IMR-90 (cell line): Measurements from ENCODE around the gene ALKBH2. TPM values are rescaled to one million over a fixed set of nuclear protein-coding genes. Genes with fewer than 3 reads are reported as not detected.
"Not testable (repeated sequence)": the region's sequence is repeated elsewhere in the genome, so short reads cannot be mapped to it uniquely, and the experiment has no call there.

Experiments
- ATAC-seq: fragments of 200-7000 bp; cut with Tn5 transposase; 2 replicates; pipeline ENCODE4 v1.9.1; 2020; ENCODE audit warnings: low read depth, mild to moderate bottlenecking, moderate library complexity
- BruUV-seq: library from RNA; stranded (reverse); fragments of 400-500 nt; replicated peaks from 2 replicates; lab custom pipeline; 2021; lab: Mats Ljungman, UMichigan
- CTCF ChIA-PET: fragments of 300-600 bp; formaldehyde crosslinking; extraction: SDS; loops from one replicate; lab custom pipeline; 2021; ENCODE audit warnings: antibody characterized with exemption; lab: Yijun Ruan, JAX
- POLR2A ChIA-PET: fragments of 300-600 bp; sonication (Branson Sonifier 250); formaldehyde crosslinking; loops from one replicate; lab custom pipeline; 2022; ENCODE audit warnings: antibody characterized with exemption; ENCODE audit not compliant: unreplicated experiment; lab: Charles Lee
- DNase-seq: peaks from one replicate; pipeline ENCODE4 v3.0.0; 2013
- H2AFZ ChIP-seq: replicated peaks from 2 replicates; pipeline ENCODE3; 2013; ENCODE audit warnings: low read length, mild to moderate bottlenecking; ENCODE audit not compliant: poor library complexity
- H2AK5ac ChIP-seq: 2 replicates; pipeline ENCODE4 v1.6.1; 2013; ENCODE audit warnings: low read depth, low read length, inconsistent platforms
- H2AK9ac ChIP-seq: replicated peaks from 2 replicates; pipeline ENCODE3; 2013; ENCODE audit warnings: mild to moderate bottlenecking, low read depth, low read length, moderate library complexity; ENCODE audit not compliant: poor library complexity
- H2BK120ac ChIP-seq: 2 replicates; pipeline ENCODE4 v1.6.1; 2013; ENCODE audit warnings: low read depth, low read length, inconsistent platforms
- H2BK15ac ChIP-seq: 3 replicates; pipeline ENCODE4 v1.6.1; 2013; ENCODE audit warnings: low read depth, low read length, inconsistent platforms
- H2BK20ac ChIP-seq: 2 replicates; pipeline ENCODE4 v1.6.1; 2013; ENCODE audit warnings: low read depth, mild to moderate bottlenecking, inconsistent platforms, low read length, moderate library complexity
- H2BK5ac ChIP-seq: 2 replicates; pipeline ENCODE4 v1.6.1; 2013; ENCODE audit warnings: mild to moderate bottlenecking, low read depth, low read length, inconsistent platforms; ENCODE audit not compliant: poor library complexity, severe bottlenecking
- H3K14ac ChIP-seq: replicated peaks from 2 replicates; pipeline ENCODE4 v1.6.1; 2013; ENCODE audit warnings: low read depth, low read length, inconsistent platforms
- H3K18ac ChIP-seq: 2 replicates; pipeline ENCODE4 v1.6.1; 2013; ENCODE audit warnings: low read depth, low read length, control low read depth
- H3K23ac ChIP-seq: 2 replicates; pipeline ENCODE4 v1.6.1; 2013; ENCODE audit warnings: low read depth, low read length, inconsistent platforms
- H3K27ac ChIP-seq: 2 replicates; pipeline ENCODE4 v1.5.1; 2013; ENCODE audit warnings: mild to moderate bottlenecking, control low read depth, low read length; ENCODE audit not compliant: insufficient read depth
- H3K27me3 ChIP-seq: 2 replicates; pipeline ENCODE4 v1.6.1; 2013; ENCODE audit warnings: low read length; ENCODE audit not compliant: control insufficient read depth, insufficient read depth
- H3K36me3 ChIP-seq: 2 replicates; pipeline ENCODE4 v1.6.1; 2013; ENCODE audit warnings: low read length, mixed read lengths; ENCODE audit not compliant: control insufficient read depth, insufficient read depth
- H3K4ac ChIP-seq: 2 replicates; pipeline ENCODE4 v1.6.1; 2013; ENCODE audit warnings: low read depth, low read length, inconsistent platforms
- H3K4me1 ChIP-seq: 2 replicates; pipeline ENCODE4 v1.6.1; 2013; ENCODE audit warnings: low read length, mixed read lengths; ENCODE audit not compliant: control insufficient read depth, insufficient read depth
- H3K4me2 ChIP-seq: 2 replicates; pipeline ENCODE4 v1.6.1; 2013; ENCODE audit warnings: low read depth, mild to moderate bottlenecking, control low read depth, low read length, moderate library complexity
- H3K4me3 ChIP-seq: 2 replicates; pipeline ENCODE4 v1.5.1; 2013; ENCODE audit warnings: low read depth, mild to moderate bottlenecking, control low read depth, low read length, moderate library complexity; ENCODE audit not compliant: insufficient read depth
- H3K56ac ChIP-seq: 2 replicates; pipeline ENCODE4 v1.6.1; 2013; ENCODE audit warnings: low read length, inconsistent platforms; ENCODE audit not compliant: insufficient read depth; ENCODE audit errors: extremely low read depth
- H3K79me1 ChIP-seq, 2 experiments: 2 replicates each; pipeline ENCODE4 v1.6.1; 2013; ENCODE audit warnings: low read length in 2 of 2, inconsistent platforms in 1 of 2, low read depth in 1 of 2
- H3K9ac ChIP-seq: 2 replicates; pipeline ENCODE4 v1.6.1; 2013; ENCODE audit warnings: low read depth, low read length, control low read depth
- H3K9me1 ChIP-seq: 2 replicates; pipeline ENCODE4 v1.6.1; 2013; ENCODE audit warnings: low read length, inconsistent platforms; ENCODE audit not compliant: insufficient read depth
- H3K9me3 ChIP-seq: 2 replicates; pipeline ENCODE4 v1.6.1; 2013; ENCODE audit warnings: low read length; ENCODE audit not compliant: control insufficient read depth, insufficient read depth
- H4K20me1 ChIP-seq: 2 replicates; pipeline ENCODE4 v1.6.1; 2013; ENCODE audit warnings: low read length, inconsistent platforms; ENCODE audit not compliant: insufficient read depth
- H4K5ac ChIP-seq: 2 replicates; pipeline ENCODE4 v1.6.1; 2013; ENCODE audit warnings: mild to moderate bottlenecking, low read depth, low read length, control low read depth
- H4K8ac ChIP-seq, 2 experiments: 2 replicates each; pipeline ENCODE4 v1.6.1; 2013; ENCODE audit warnings: low read depth in 2 of 2, low read length in 2 of 2, control low read depth in 1 of 2, inconsistent platforms in 1 of 2
- H4K91ac ChIP-seq: 2 replicates; pipeline ENCODE4 v1.6.1; 2013; ENCODE audit warnings: low read depth, low read length, inconsistent platforms; ENCODE audit not compliant: insufficient read depth
- WGBS, 2 experiments: methylation state at CpG; one replicate each; pipeline versions ENCODE4 v1.1.5 to v1.1.7; 2013; ENCODE audit warnings: missing lambda C conversion rate in 2 of 2; ENCODE audit not compliant: insufficient read length in 1 of 2; ENCODE audit errors: extremely low coverage in 2 of 2; 5-methylcytosine and 5-hydroxymethylcytosine counted together
- dilution Hi-C: fragments of 300-500 bp; cut with HindIII; formaldehyde crosslinking; loops from one replicate; pipeline ENCODE4 v1.14.3; 2018; ENCODE audit warnings: low sequenced_read_pairs; ENCODE audit not compliant: unreplicated experiment
- in situ Hi-C: fragments of 300-500 bp; cut with MboI; formaldehyde crosslinking; loops from 3 replicates; pipeline ENCODE4 v1.14.3; 2019; ENCODE audit warnings: low sequenced_read_pairs, inconsistent platforms, mixed read lengths
- intact Hi-C: fragments of 100-400 bp; cut with micrococcal nuclease; formaldehyde crosslinking; loops from 2 replicates; pipeline ENCODE4 v1.10.0; 2022
- polyA plus RNA-seq, 3 experiments: library from polyadenylated mRNA; depleted of rRNA; stranded (reverse); fragments of >200 nt; gene quantifications; 2 replicates each; pipeline ENCODE4 v1.2.3, GENCODE V29; 2012; ENCODE audit warnings: low replicate concordance in 1 of 3
- total RNA-seq: library from RNA; depleted of rRNA; stranded (reverse); fragments of >200 nt; gene quantifications from 2 replicates; pipeline ENCODE4 v1.2.3, GENCODE V29; 2012

ALKBH2 gene
- total and polyA plus RNA-seq, 2 of the 4 experiments (the other 2 are of a cell fraction), result 14.9 to 17.8 TPM

GRCh38 chr12:109049794-109050193 lies 43.5 kb downstream of the ALKBH2 start:
- CTCF ChIA-PET, H3K36me3 ChIP-seq: not testable (repeated sequence)
- 73% methylated on average over 5 of the region's 8 CpGs; no CpG with 5 or more reads in 1 of the 2 experiments for WGBS, 2 experiments

GRCh38 chr12:109048706-109049105 lies 44.6 kb downstream of the ALKBH2 start:
- H4K20me1 ChIP-seq, H2BK120ac ChIP-seq, H3K27ac ChIP-seq, POLR2A ChIA-PET, H2BK20ac ChIP-seq, BruUV-seq, H3K9me1 ChIP-seq, H3K56ac ChIP-seq, H4K91ac ChIP-seq, intact Hi-C loops, H2BK15ac ChIP-seq, H3K18ac ChIP-seq, H3K23ac ChIP-seq, in situ Hi-C loops, CTCF ChIA-PET, H3K27me3 ChIP-seq, H3K9ac ChIP-seq, H3K9me3 ChIP-seq, H3K14ac ChIP-seq, H4K8ac ChIP-seq, H3K4me1 ChIP-seq, H2AFZ ChIP-seq, dilution Hi-C loops, H4K5ac ChIP-seq, H2AK5ac ChIP-seq, H3K4me3 ChIP-seq, H2AK9ac ChIP-seq, H3K36me3 ChIP-seq, H3K4ac ChIP-seq, H2BK5ac ChIP-seq, H3K4me2 ChIP-seq, DNase-seq, ATAC-seq: not testable (repeated sequence)
- H3K79me1 ChIP-seq, result peaks cover 9 to 10% of the 10 kb centered on the region in 2 experiments; a peak in 3 of 4 replicates
- WGBS, 2 experiments, result no CpG with 5 or more reads among the region's 3 CpGs

More at GRCh38 chr12:109049794-109050193, 43.5 kb downstream of the ALKBH2 start:
- DNase-seq, dilution Hi-C loops, H4K5ac ChIP-seq, ATAC-seq, H3K9ac ChIP-seq, H3K9me1 ChIP-seq, H4K91ac ChIP-seq, H3K56ac ChIP-seq, H3K4me2 ChIP-seq, H3K9me3 ChIP-seq, H3K4ac ChIP-seq, H2BK120ac ChIP-seq, H2AK9ac ChIP-seq, H3K18ac ChIP-seq, H2BK5ac ChIP-seq, intact Hi-C loops, H3K23ac ChIP-seq, H2AK5ac ChIP-seq, H3K4me3 ChIP-seq, H2AFZ ChIP-seq, H2BK15ac ChIP-seq, H3K4me1 ChIP-seq, POLR2A ChIA-PET, H4K20me1 ChIP-seq, H4K8ac ChIP-seq, H2BK20ac ChIP-seq, BruUV-seq, H3K14ac ChIP-seq, in situ Hi-C loops, H3K27ac ChIP-seq, H3K27me3 ChIP-seq: not testable (repeated sequence)
- peaks cover 11 to 15% of the 10 kb centered on the region in 2 experiments; a peak in 3 of 4 replicates for H3K79me1 ChIP-seq
